ENCODE measurements around the gene DLX4.

GRCh38 chr17:49930880-49931279 lies 38.1 kb upstream of the DLX4 start:
- TF ChIP-seq, protein P1, sequence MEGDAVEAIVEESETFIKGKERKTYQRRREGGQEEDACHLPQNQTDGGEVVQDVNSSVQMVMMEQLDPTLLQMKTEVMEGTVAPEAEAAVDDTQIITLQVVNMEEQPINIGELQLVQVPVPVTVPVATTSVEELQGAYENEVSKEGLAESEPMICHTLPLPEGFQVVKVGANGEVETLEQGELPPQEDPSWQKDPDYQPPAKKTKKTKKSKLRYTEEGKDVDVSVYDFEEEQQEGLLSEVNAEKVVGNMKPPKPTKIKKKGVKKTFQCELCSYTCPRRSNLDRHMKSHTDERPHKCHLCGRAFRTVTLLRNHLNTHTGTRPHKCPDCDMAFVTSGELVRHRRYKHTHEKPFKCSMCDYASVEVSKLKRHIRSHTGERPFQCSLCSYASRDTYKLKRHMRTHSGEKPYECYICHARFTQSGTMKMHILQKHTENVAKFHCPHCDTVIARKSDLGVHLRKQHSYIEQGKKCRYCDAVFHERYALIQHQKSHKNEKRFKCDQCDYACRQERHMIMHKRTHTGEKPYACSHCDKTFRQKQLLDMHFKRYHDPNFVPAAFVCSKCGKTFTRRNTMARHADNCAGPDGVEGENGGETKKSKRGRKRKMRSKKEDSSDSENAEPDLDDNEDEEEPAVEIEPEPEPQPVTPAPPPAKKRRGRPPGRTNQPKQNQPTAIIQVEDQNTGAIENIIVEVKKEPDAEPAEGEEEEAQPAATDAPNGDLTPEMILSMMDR (IDR thresholded peaks at IDR 0.05), result no peak
- TF ChIP-seq EP300 (IDR thresholded peaks at IDR 0.05) (no peak), POLR2A (IDR thresholded peaks at IDR 0.05) (no peak)
